HL-60 (cell line): Measurements from ENCODE around the gene KCNJ16.

Source experiments
- DNase-seq, 2 experiments: peaks; one replicate each; pipeline ENCODE4 v3.0.0-alpha.2; 2010 to 2020; ENCODE audit warnings: low read depth in 1 of 2, low spot score in 1 of 2
- H3K27ac ChIP-seq: fragments of 250-450 bp; sonication (Bioruptor Pico); replicated peaks from 2 replicates; pipeline ENCODE4 v1.5.1; 2020; ENCODE audit warnings: mild to moderate bottlenecking, moderate library complexity
- H3K27me3 ChIP-seq: fragments of 250-450 bp; sonication (Bioruptor Pico); 2 replicates; pipeline ENCODE4 v1.5.1; 2021; ENCODE audit warnings: mild to moderate bottlenecking, moderate library complexity; ENCODE audit not compliant: insufficient read depth, poor library complexity, severe bottlenecking
- H3K4me3 ChIP-seq: replicated peaks from 2 replicates; pipeline ENCODE4 v1.5.1; 2011; ENCODE audit warnings: mild to moderate bottlenecking, control low read depth, low read length; ENCODE audit not compliant: insufficient read depth
- GABPA ChIP-seq: IDR thresholded peaks from 2 replicates; pipeline ENCODE4 v1.6.1; 2012; ENCODE audit warnings: low read depth
- POLR2AphosphoS5 ChIP-seq: IDR thresholded peaks from 2 replicates; pipeline ENCODE4 v1.6.1; 2012; ENCODE audit warnings: low read depth
- SPI1 ChIP-seq: IDR thresholded peaks from 2 replicates; pipeline ENCODE4 v1.6.1; 2012; ENCODE audit warnings: low read depth, mild to moderate bottlenecking, borderline replicate concordance
- TF ChIP-seq, protein P1 (sequence below): IDR thresholded peaks from one replicate; pipeline ENCODE4 v1.5.1; 2011; ENCODE audit warnings: low read length, control low read depth, inconsistent platforms; ENCODE audit not compliant: insufficient read depth
- TF ChIP-seq, protein P2 (sequence below): IDR thresholded peaks from 2 replicates; pipeline ENCODE4 v1.6.1; 2012; ENCODE audit warnings: low read depth; ENCODE audit not compliant: insufficient replicate concordance

Gene KCNJ16

DNA sequence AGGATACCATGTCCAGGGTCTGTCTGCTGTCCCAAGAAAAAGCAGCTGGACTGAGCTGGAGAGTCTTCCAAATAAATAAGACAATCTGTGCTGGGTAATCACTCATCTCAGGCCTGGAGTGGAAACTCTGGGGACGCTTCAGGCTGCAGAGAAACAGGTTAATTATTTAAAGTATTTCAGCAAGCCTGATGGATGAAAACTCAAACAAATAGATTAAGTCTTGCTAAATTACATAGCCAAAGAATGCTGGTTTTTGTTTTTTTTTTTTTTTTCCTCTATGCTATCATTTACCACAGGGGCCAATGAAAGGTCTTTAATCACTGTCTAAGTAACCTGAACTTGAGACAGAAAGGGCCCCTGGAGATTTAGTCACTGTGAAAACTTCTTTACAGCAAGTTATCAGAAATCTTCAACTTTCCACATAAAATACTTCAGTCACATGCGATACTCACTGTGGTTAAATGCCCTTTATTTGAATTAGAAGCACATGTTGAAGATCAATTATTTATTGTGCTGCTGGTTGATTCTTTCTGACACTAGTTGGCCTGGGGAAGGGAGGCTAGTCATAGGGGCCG, 63.4 kb downstream of the KCNJ16 start:
- no peaks in the 10 kb centered on the region for H3K27me3 ChIP-seq
- no peak overlapping the region for H3K4me3 ChIP-seq
- no peak for DNase-seq
- no peak for TF ChIP-seq POLR2AphosphoS5
- TF ChIP-seq, protein P1, sequence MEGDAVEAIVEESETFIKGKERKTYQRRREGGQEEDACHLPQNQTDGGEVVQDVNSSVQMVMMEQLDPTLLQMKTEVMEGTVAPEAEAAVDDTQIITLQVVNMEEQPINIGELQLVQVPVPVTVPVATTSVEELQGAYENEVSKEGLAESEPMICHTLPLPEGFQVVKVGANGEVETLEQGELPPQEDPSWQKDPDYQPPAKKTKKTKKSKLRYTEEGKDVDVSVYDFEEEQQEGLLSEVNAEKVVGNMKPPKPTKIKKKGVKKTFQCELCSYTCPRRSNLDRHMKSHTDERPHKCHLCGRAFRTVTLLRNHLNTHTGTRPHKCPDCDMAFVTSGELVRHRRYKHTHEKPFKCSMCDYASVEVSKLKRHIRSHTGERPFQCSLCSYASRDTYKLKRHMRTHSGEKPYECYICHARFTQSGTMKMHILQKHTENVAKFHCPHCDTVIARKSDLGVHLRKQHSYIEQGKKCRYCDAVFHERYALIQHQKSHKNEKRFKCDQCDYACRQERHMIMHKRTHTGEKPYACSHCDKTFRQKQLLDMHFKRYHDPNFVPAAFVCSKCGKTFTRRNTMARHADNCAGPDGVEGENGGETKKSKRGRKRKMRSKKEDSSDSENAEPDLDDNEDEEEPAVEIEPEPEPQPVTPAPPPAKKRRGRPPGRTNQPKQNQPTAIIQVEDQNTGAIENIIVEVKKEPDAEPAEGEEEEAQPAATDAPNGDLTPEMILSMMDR, result no peak
- TF ChIP-seq, protein P2, sequence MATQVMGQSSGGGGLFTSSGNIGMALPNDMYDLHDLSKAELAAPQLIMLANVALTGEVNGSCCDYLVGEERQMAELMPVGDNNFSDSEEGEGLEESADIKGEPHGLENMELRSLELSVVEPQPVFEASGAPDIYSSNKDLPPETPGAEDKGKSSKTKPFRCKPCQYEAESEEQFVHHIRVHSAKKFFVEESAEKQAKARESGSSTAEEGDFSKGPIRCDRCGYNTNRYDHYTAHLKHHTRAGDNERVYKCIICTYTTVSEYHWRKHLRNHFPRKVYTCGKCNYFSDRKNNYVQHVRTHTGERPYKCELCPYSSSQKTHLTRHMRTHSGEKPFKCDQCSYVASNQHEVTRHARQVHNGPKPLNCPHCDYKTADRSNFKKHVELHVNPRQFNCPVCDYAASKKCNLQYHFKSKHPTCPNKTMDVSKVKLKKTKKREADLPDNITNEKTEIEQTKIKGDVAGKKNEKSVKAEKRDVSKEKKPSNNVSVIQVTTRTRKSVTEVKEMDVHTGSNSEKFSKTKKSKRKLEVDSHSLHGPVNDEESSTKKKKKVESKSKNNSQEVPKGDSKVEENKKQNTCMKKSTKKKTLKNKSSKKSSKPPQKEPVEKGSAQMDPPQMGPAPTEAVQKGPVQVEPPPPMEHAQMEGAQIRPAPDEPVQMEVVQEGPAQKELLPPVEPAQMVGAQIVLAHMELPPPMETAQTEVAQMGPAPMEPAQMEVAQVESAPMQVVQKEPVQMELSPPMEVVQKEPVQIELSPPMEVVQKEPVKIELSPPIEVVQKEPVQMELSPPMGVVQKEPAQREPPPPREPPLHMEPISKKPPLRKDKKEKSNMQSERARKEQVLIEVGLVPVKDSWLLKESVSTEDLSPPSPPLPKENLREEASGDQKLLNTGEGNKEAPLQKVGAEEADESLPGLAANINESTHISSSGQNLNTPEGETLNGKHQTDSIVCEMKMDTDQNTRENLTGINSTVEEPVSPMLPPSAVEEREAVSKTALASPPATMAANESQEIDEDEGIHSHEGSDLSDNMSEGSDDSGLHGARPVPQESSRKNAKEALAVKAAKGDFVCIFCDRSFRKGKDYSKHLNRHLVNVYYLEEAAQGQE, result no peak
- no peak for TF ChIP-seq SPI1
- no peak for TF ChIP-seq GABPA
- H3K27ac ChIP-seq, result no peak overlapping the region

DNA sequence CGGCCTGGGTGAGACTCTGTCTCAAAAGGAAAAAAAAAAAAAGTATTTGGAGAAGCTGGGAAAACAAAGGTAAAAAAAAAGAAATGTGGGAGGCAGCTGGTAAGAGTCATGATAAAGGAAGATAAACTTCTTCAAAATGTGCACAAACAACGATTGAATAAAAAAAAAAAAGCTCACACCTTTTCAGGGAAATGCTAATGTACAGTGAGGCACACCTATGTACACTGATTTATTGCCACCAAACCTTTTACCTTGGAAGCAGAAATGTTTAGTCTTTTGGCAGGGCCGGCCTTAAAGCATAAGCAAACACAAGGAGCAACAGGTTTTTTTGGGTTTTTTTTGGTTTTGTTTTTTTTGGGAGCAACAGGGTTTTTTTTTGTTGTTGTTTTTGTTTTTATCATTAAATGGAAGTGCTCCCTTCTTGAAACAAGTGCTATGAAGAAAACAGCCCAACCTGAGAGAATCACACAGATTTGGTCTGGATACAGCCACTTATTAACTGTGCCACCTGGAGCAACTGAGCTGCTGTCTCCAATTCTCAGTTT, 64.5 kb downstream of the KCNJ16 start:
- Histone ChIP-seq H3K27me3 (no peaks in the 10 kb centered on the region), H3K27ac (no peak overlapping the region), H3K4me3 (no peak overlapping the region)
- DNase-seq, result no peak
- TF ChIP-seq GABPA (no peak), POLR2AphosphoS5 (no peak), SPI1 (no peak)
- TF ChIP-seq, protein P1, result no peak
- TF ChIP-seq, protein P2, result no peak

DNA sequence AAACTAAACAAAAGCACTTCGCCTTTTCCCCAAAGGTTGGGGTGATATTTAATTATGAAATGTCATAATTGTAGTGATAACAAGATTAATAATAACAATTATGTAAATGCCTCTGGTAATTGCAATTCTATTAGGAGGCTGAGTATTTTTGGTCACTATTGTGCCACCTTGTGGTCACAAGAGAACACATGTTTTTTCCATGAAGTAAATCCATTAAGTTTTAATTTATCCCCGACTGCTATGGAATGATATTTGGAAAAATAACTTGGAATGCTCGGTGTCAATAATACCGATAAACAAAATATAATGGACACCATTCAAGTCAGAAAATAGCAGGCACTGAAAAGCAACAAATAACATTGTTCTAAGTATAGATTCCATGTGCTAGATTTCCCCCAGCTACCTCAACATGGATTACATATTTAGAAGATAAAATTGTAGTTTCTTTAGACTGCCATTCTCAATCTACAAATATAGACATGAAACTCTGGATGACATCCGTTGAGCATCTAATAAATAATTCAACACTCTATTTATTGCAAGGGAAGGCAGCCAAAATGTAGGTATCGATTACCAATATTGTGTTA, 69.3 kb downstream of the KCNJ16 start:
- TF ChIP-seq POLR2AphosphoS5, result no peak
- no peak for TF ChIP-seq GABPA
- TF ChIP-seq, protein P1, result peak; percentile 14
- TF ChIP-seq, protein P2, result no peak
- TF ChIP-seq SPI1, result no peak
- H3K27me3 ChIP-seq, result no peaks in the 10 kb centered on the region
- H3K27ac ChIP-seq, result no peak overlapping the region
- no peak overlapping the region for H3K4me3 ChIP-seq
- no peak for DNase-seq
